ENCODE results near the gene IL5RA. TPM values are rescaled to one million over a fixed set of nuclear protein-coding genes. Genes with fewer than 3 reads are reported as not detected.

IL5RA gene
- total RNA-seq, 4 donors from 2014 or later: 0.15 to 0.81 (median 0.72) TPM; not detected in 1

DNA sequence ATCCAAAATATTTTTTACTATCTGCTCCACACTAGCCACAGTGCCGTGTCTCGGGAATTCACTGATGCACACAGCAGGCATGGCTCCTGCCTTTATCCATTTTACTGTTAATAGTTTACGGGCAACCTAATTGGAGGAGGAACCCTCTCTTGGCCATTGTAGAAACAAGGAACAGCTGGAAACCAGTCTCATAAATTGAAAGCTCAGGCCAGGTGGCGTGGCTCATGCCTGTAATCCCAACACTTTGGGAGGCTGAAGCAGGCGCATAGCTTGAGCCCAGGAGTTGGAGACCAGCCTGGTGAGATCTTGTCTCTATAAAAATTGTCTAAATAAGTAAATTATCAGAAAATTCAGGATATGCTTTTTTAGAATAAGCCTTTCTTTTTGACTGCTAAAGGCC is 39.0 kb downstream of the IL5RA start:
- TF ChIP-seq EP300 (IDR thresholded peaks at IDR 0.05): no peak
- TF ChIP-seq POLR2AphosphoS5 (IDR thresholded peaks at IDR 0.05): no peak
- TF ChIP-seq, protein P1, sequence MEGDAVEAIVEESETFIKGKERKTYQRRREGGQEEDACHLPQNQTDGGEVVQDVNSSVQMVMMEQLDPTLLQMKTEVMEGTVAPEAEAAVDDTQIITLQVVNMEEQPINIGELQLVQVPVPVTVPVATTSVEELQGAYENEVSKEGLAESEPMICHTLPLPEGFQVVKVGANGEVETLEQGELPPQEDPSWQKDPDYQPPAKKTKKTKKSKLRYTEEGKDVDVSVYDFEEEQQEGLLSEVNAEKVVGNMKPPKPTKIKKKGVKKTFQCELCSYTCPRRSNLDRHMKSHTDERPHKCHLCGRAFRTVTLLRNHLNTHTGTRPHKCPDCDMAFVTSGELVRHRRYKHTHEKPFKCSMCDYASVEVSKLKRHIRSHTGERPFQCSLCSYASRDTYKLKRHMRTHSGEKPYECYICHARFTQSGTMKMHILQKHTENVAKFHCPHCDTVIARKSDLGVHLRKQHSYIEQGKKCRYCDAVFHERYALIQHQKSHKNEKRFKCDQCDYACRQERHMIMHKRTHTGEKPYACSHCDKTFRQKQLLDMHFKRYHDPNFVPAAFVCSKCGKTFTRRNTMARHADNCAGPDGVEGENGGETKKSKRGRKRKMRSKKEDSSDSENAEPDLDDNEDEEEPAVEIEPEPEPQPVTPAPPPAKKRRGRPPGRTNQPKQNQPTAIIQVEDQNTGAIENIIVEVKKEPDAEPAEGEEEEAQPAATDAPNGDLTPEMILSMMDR (IDR thresholded peaks at IDR 0.05): no peak
- TF ChIP-seq POLR2A (IDR thresholded peaks at IDR 0.05): no peak
- Histone ChIP-seq H3K9me3 (no peaks in the 10 kb centered on the region), H3K4me1 (no peaks in the 10 kb centered on the region), H3K4me3 (no peak overlapping the region), H3K27ac (no peak overlapping the region), H3K36me3 (no peaks in the 10 kb centered on the region), H3K27me3 (no peaks in the 10 kb centered on the region)
- ATAC-seq: no peak
- 28 to 47% methylated on average over 4 to 5 of the region's 5 CpGs for WGBS, 2 donors (ENCODE audit: low coverage in 1 of 2)

DNA sequence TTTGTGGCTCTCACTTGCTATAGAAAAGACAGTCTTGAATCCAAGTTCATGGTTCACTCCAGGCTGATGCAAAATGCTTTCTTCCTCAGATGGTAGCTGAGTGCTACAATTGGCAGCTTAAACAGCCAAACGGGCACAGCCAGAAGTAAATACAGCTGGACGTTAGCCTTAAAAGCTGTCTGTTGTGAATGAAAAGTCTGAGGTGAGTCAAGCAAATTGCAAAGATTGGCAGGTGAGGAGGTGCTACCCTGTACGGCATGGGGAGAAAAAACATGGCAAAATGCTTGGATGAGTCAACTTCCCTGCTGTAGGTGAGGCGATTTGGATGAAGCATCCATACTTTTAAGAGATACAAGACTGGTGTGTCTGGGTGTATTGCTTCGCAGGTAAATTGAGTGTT is 40.5 kb downstream of the IL5RA start:
- Histone ChIP-seq H3K27me3 (no peaks in the 10 kb centered on the region), H3K4me3 (no peak overlapping the region), H3K9me3 (no peaks in the 10 kb centered on the region), H3K4me1 (no peaks in the 10 kb centered on the region), H3K27ac (no peak overlapping the region), H3K36me3 (no peaks in the 10 kb centered on the region)
- ATAC-seq: no peak
- TF ChIP-seq POLR2A (IDR thresholded peaks at IDR 0.05) (no peak), EP300 (IDR thresholded peaks at IDR 0.05) (no peak)
- TF ChIP-seq, protein P1 (IDR thresholded peaks at IDR 0.05): no peak
- whole genome bisulfite sequencing, 2 donors (ENCODE audit: low coverage in 1 of 2): 64 to 72% methylated on average over 3 to 5 of the region's 5 CpGs

DNA sequence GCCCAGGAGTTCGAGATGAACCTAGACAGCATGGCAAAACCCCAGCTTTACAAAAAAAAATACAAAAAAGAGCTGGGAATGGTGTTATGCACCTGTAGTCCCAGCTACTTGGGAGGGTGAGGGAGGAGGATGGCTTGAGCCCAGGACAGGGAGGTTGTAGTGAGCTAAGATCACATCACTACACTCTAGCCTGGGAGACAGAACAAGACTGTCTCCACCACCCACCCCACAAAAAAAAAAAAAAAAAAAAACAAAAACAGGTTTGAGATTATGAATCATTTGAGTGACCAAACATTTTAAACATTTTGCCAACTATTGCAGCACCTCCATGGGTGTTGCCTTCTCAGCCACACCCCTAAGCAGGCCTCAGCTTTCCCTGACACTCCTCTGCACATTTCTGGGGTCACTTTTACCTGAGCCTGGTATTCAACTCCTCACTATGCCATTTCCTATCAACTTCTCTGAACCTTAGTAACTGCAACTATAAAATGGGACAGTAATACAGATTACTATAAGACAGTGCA is 41.8 kb downstream of the IL5RA start:
- Histone ChIP-seq H3K27ac (no peak overlapping the region), H3K9me3 (no peaks in the 10 kb centered on the region), H3K27me3 (no peaks in the 10 kb centered on the region), H3K4me3 (no peak overlapping the region), H3K4me1 (no peaks in the 10 kb centered on the region), H3K36me3 (no peaks in the 10 kb centered on the region)
- TF ChIP-seq, protein P1 (IDR thresholded peaks at IDR 0.05): no peak
- no peak for TF ChIP-seq POLR2A (IDR thresholded peaks at IDR 0.05)
- no peak for TF ChIP-seq POLR2AphosphoS5 (IDR thresholded peaks at IDR 0.05)
- TF ChIP-seq EP300 (IDR thresholded peaks at IDR 0.05): no peak
- ATAC-seq: peak; percentile 26
- WGBS, 2 donors (ENCODE audit: low coverage in 1 of 2): 100% methylated on average over 1 of the region's 1 CpG; no CpG with 5 or more reads in 1 of the 2 donors

DNA sequence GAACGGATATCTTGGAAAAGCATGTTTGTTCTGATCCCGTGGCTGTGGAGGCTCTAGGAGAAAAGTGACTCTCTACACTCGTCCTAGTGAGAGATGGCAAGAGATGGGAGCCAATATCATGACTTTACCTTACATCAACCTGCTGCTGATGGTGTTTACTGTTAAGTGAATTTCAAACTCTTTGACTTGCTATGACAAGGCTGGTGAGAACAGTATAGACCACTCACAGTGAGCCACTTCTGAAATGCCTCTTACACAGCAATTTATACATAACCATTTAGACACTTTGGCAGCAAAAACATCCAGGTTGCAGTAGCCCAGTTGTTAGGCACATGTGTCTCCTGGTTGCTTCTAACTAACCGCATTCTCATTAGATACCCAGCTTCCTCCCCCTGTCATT is 43.3 kb downstream of the IL5RA start:
- WGBS, 2 donors (ENCODE audit: low coverage in 1 of 2): 79 to 86% methylated on average over 3 to 4 of the region's 4 CpGs
- H3K27ac ChIP-seq: no peak overlapping the region

DNA sequence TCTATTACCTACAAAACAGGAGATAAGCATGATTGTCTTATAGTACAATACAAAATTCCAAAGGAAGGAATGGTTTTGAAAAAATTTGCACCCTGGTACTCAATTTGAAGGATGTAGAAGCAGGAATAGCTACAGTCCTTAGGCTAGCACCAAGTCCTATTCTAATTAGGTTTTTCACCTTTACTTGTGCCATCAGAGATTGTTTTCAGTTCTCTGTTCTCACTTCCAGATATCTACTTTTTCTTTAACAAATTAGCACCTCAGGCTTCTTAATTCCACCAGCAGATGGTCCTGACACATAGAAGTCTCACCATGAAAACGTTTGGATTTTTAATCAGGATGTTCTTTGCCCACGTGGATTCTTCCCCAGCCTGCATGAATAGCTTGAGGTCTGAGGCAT is 43.8 kb downstream of the IL5RA start:
- Histone ChIP-seq H3K4me3 (no peak overlapping the region), H3K27me3 (no peaks in the 10 kb centered on the region), H3K27ac (no peak overlapping the region), H3K9me3 (no peaks in the 10 kb centered on the region), H3K36me3 (no peaks in the 10 kb centered on the region), H3K4me1 (no peaks in the 10 kb centered on the region)
- TF ChIP-seq, protein P1 (IDR thresholded peaks at IDR 0.05): no peak
- TF ChIP-seq EP300 (IDR thresholded peaks at IDR 0.05) (no peak), POLR2AphosphoS5 (IDR thresholded peaks at IDR 0.05) (no peak), POLR2A (IDR thresholded peaks at IDR 0.05) (no peak)
- ATAC-seq: no peak
- WGBS, 2 donors (ENCODE audit: low coverage in 1 of 2): 35% methylated on average over 2 of the region's 2 CpGs; no CpG with 5 or more reads in 1 of the 2 donors

More for the DNA sequence above, 43.3 kb downstream of the IL5RA start:
- no peaks in the 10 kb centered on the region for H3K4me1 ChIP-seq
- TF ChIP-seq EP300 (IDR thresholded peaks at IDR 0.05) (no peak), POLR2AphosphoS5 (IDR thresholded peaks at IDR 0.05) (no peak), POLR2A (IDR thresholded peaks at IDR 0.05) (no peak)
- TF ChIP-seq, protein P1 (IDR thresholded peaks at IDR 0.05): no peak
- H3K36me3 ChIP-seq: no peaks in the 10 kb centered on the region
- H3K27me3 ChIP-seq: no peaks in the 10 kb centered on the region
- H3K4me3 ChIP-seq: no peak overlapping the region
- ATAC-seq: no peak
- no peaks in the 10 kb centered on the region for H3K9me3 ChIP-seq

All from gastroesophageal sphincter (tissue), 4 donors.